ENCODE data around the gene OSTF1.

DNA sequence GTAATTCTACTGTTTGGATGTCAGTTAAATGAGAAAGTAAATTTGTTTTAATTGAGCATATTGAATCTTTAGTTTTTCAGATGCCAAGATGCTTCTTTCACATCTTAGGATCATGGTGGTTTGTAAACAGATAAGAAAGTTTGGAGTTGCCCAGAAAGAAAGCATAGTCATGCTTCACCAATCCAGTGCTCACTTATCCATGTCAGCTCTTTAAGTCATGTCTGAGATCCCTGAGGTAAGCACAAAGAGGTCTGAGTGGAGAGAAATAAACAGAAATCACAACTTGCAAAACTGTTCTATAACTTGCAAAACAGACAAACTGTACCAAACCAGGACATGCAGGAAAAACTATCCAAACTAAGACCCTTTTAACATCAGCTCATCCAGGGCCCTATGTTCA lies 87.7 kb downstream of the OSTF1 start:
- TF ChIP-seq, protein P1, sequence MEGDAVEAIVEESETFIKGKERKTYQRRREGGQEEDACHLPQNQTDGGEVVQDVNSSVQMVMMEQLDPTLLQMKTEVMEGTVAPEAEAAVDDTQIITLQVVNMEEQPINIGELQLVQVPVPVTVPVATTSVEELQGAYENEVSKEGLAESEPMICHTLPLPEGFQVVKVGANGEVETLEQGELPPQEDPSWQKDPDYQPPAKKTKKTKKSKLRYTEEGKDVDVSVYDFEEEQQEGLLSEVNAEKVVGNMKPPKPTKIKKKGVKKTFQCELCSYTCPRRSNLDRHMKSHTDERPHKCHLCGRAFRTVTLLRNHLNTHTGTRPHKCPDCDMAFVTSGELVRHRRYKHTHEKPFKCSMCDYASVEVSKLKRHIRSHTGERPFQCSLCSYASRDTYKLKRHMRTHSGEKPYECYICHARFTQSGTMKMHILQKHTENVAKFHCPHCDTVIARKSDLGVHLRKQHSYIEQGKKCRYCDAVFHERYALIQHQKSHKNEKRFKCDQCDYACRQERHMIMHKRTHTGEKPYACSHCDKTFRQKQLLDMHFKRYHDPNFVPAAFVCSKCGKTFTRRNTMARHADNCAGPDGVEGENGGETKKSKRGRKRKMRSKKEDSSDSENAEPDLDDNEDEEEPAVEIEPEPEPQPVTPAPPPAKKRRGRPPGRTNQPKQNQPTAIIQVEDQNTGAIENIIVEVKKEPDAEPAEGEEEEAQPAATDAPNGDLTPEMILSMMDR (IDR thresholded peaks at IDR 0.05), result no peak
- no peak for TF ChIP-seq POLR2A (IDR thresholded peaks at IDR 0.05)

Measured in uterus (tissue), 2 donors.